HEK293 (cell line): ENCODE data around the gene DUSP15.

Experiments used
- CTCF ChIA-PET: fragments of 350-600 bp; formaldehyde crosslinking; extraction: SDS; loops from one replicate; lab custom pipeline; 2021; ENCODE audit warnings: antibody characterized with exemption; lab: Yijun Ruan, JAX
- POLR2A ChIA-PET: fragments of 300-600 bp; formaldehyde crosslinking; extraction: SDS; loops from one replicate; lab custom pipeline; 2020; ENCODE audit warnings: antibody characterized with exemption, inconsistent platforms; lab: Yijun Ruan, JAX
- H3K27ac ChIP-seq: fragments of 200-500 bp; sonication (Bioruptor generic); 2 replicates; pipeline ENCODE4 v1.5.1; 2014; ENCODE audit warnings: low read depth, low read length, control low read depth, inconsistent platforms; ENCODE audit errors: extremely low read depth
- H3K36me3 ChIP-seq, 2 experiments: fragments of 200-500 bp in 1 of 2; sonication (Bioruptor generic) in 1 of 2; 1 replicate in 1 of 2; 2 replicates in 1 of 2; pipeline ENCODE4 v1.5.1; 2014 to 2017; ENCODE audit warnings: inconsistent platforms in 2 of 2, low read length in 2 of 2; ENCODE audit not compliant: control insufficient read depth in 2 of 2, insufficient read depth in 1 of 2
- H3K4me1 ChIP-seq: fragments of 200-500 bp; sonication (Bioruptor generic); 2 replicates; pipeline ENCODE4 v1.5.1; 2014; ENCODE audit warnings: mild to moderate bottlenecking, low read length, inconsistent platforms; ENCODE audit not compliant: control insufficient read depth, insufficient read depth
- H3K4me3 ChIP-seq: 2 replicates; pipeline ENCODE4 v1.5.1; 2011; ENCODE audit warnings: low read depth, mild to moderate bottlenecking, control low read depth, low read length, moderate library complexity
- H3K9me3 ChIP-seq: fragments of 200-500 bp; sonication (Bioruptor generic); 2 replicates; pipeline ENCODE4 v1.5.1; 2014; ENCODE audit warnings: low read depth, low read length, inconsistent platforms; ENCODE audit not compliant: control insufficient read depth, insufficient read depth
- GLI4 ChIP-seq: fragments of 450-650 bp; formaldehyde crosslinking; IDR thresholded peaks from 2 replicates; pipeline ENCODE4 v1.5.1; 2016; ENCODE audit warnings: missing biosample characterization, missing genetic modification characterization
- PATZ1 ChIP-seq: fragments of 450-650 bp; formaldehyde crosslinking; IDR thresholded peaks from 2 replicates; pipeline ENCODE4 v1.5.1; 2016; ENCODE audit warnings: missing biosample characterization, missing genetic modification characterization
- PBX3 ChIP-seq: sonication (generic); formaldehyde crosslinking; IDR thresholded peaks from 2 replicates; pipeline ENCODE4 v1.8.1; 2022; ENCODE audit warnings: mild to moderate bottlenecking, moderate library complexity, missing genetic modification reagents
- SCRT1 ChIP-seq: fragments of 450-650 bp; formaldehyde crosslinking; IDR thresholded peaks from 2 replicates; pipeline ENCODE4 v1.5.1; 2016; ENCODE audit warnings: missing biosample characterization, missing genetic modification characterization, borderline replicate concordance
- TSHZ1 ChIP-seq: fragments of 450-650 bp; formaldehyde crosslinking; IDR thresholded peaks from 2 replicates; pipeline ENCODE4 v1.5.1; 2016; ENCODE audit warnings: missing biosample characterization, missing genetic modification characterization, borderline replicate concordance
- ZFP41 ChIP-seq: fragments of 450-650 bp; formaldehyde crosslinking; IDR thresholded peaks from 2 replicates; pipeline ENCODE4 v1.5.1; 2016; ENCODE audit warnings: missing biosample characterization, missing genetic modification characterization, borderline replicate concordance
- ZNF112 ChIP-seq: fragments of 450-650 bp; formaldehyde crosslinking; IDR thresholded peaks from 2 replicates; pipeline ENCODE4 v1.5.0; 2017; ENCODE audit warnings: missing biosample characterization, missing genetic modification characterization
- ZNF121 ChIP-seq: fragments of 450-650 bp; formaldehyde crosslinking; IDR thresholded peaks from 2 replicates; pipeline ENCODE4 v1.5.1; 2016; ENCODE audit warnings: missing biosample characterization, missing genetic modification characterization
- ZNF132 ChIP-seq: fragments of 450-650 bp; formaldehyde crosslinking; IDR thresholded peaks from 2 replicates; pipeline ENCODE4 v1.5.1; 2017; ENCODE audit warnings: missing biosample characterization, missing genetic modification characterization, borderline replicate concordance
- ZNF157 ChIP-seq: fragments of 450-650 bp; formaldehyde crosslinking; IDR thresholded peaks from 2 replicates; pipeline ENCODE4 v1.5.1; 2016; ENCODE audit warnings: missing biosample characterization, missing genetic modification characterization
- ZNF19 ChIP-seq: fragments of 450-650 bp; formaldehyde crosslinking; IDR thresholded peaks from 2 replicates; pipeline ENCODE4; 2016; ENCODE audit warnings: missing biosample characterization, missing genetic modification characterization, low read depth
- ZNF398 ChIP-seq: fragments of 450-650 bp; formaldehyde crosslinking; IDR thresholded peaks from 2 replicates; pipeline ENCODE4 v1.5.1; 2017; ENCODE audit warnings: missing biosample characterization, missing genetic modification characterization
- ZNF416 ChIP-seq: fragments of 450-650 bp; formaldehyde crosslinking; IDR thresholded peaks from 2 replicates; pipeline ENCODE4 v1.5.1; 2016; ENCODE audit warnings: missing biosample characterization, missing genetic modification characterization
- ZNF473 ChIP-seq: fragments of 450-650 bp; formaldehyde crosslinking; IDR thresholded peaks from 2 replicates; pipeline ENCODE4 v1.5.1; 2017; ENCODE audit warnings: missing biosample characterization, missing genetic modification characterization
- ZNF501 ChIP-seq: fragments of 450-650 bp; formaldehyde crosslinking; IDR thresholded peaks from 2 replicates; pipeline ENCODE4 v1.5.1; 2016; ENCODE audit warnings: missing biosample characterization, missing genetic modification characterization
- ZNF514 ChIP-seq: fragments of 450-650 bp; formaldehyde crosslinking; IDR thresholded peaks from 2 replicates; pipeline ENCODE4 v1.5.1; 2016; ENCODE audit warnings: missing biosample characterization, missing genetic modification characterization
- ZNF548 ChIP-seq: fragments of 450-650 bp; formaldehyde crosslinking; IDR thresholded peaks from 2 replicates; pipeline ENCODE4 v1.5.1; 2016; ENCODE audit warnings: missing biosample characterization, missing genetic modification characterization
- ZNF555 ChIP-seq: fragments of 450-650 bp; formaldehyde crosslinking; conservative IDR thresholded peaks from 2 replicates; pipeline ENCODE4 v1.5.1; 2017; ENCODE audit warnings: missing biosample characterization, mild to moderate bottlenecking, missing genetic modification characterization, inconsistent platforms
- ZNF561 ChIP-seq: fragments of 450-650 bp; IDR thresholded peaks from 2 replicates; pipeline ENCODE4 v1.5.1; 2018; ENCODE audit warnings: missing biosample characterization, missing genetic modification characterization, borderline replicate concordance
- ZNF571 ChIP-seq: fragments of 450-650 bp; formaldehyde crosslinking; IDR thresholded peaks from 2 replicates; pipeline ENCODE4 v1.5.0; 2017; ENCODE audit warnings: missing biosample characterization, missing genetic modification characterization
- ZNF580 ChIP-seq: fragments of 450-650 bp; formaldehyde crosslinking; IDR thresholded peaks from 2 replicates; pipeline ENCODE4 v1.5.1; 2016; ENCODE audit warnings: missing biosample characterization, missing genetic modification characterization
- ZNF596 ChIP-seq: fragments of 450-650 bp; IDR thresholded peaks from 2 replicates; pipeline ENCODE4 v1.5.0; 2018; ENCODE audit warnings: missing biosample characterization, mild to moderate bottlenecking, missing genetic modification characterization, moderate library complexity
- ZNF654 ChIP-seq: fragments of 450-650 bp; formaldehyde crosslinking; IDR thresholded peaks from 2 replicates; pipeline ENCODE4 v1.5.1; 2016; ENCODE audit warnings: low read depth, missing biosample characterization, missing genetic modification characterization

The DUSP15 gene

GRCh38 chr20:31827059-31827458 lies 43.3 kb downstream of the DUSP15 start:
- TF ChIP-seq ZNF473 (tag by site-specific recombination) (no peak), PATZ1 (tag by site-specific recombination) (no peak), ZNF112 (tag by site-specific recombination) (no peak), ZNF596 (tag by site-specific recombination) (no peak), ZNF654 (tag by site-specific recombination) (no peak), ZNF501 (tag by site-specific recombination) (no peak), PBX3 (CRISPR knock-in tag) (no peak), SCRT1 (tag by site-specific recombination) (no peak), ZNF571 (tag by site-specific recombination) (no peak), ZNF548 (tag by site-specific recombination) (no peak), ZNF398 (no peak), TSHZ1 (no peak), ZNF157 (tag by site-specific recombination) (no peak), ZNF555 (tag by site-specific recombination) (no peak), GLI4 (tag by site-specific recombination) (no peak), ZNF416 (tag by site-specific recombination) (no peak), ZNF561 (tag by site-specific recombination) (no peak), ZNF132 (tag by site-specific recombination) (no peak)
- CTCF ChIA-PET: interaction anchor here (1.1 to 1.2 kb wide), 2 partner anchors 20 to 24 kb away, joined by 5 to 6 read pairs; no protein-coding TSS in a partner anchor
- no peaks in the 10 kb centered on the region for H3K9me3 ChIP-seq
- POLR2A ChIA-PET: no interaction called here
- H3K4me1 ChIP-seq: no peaks in the 10 kb centered on the region
- no peaks in the 10 kb centered on the region for H3K36me3 ChIP-seq
- no peak overlapping the region for H3K27ac ChIP-seq
- no peak overlapping the region for H3K4me3 ChIP-seq

- Histone ChIP-seq H3K36me3 (no peaks in the 10 kb centered on the region), H3K4me3 (no peak overlapping the region), H3K9me3 (no peaks in the 10 kb centered on the region), H3K27ac (no peak overlapping the region), H3K4me1 (no peaks in the 10 kb centered on the region)
- CTCF ChIA-PET: interaction anchor here (0.9 to 4.1 kb wide), 2 partner anchors 21 to 205 kb away, joined by 3 to 54 read pairs; partner anchors contain the start of gene FOXS1
- TF ChIP-seq ZNF514 (tag by site-specific recombination): no peak
- TF ChIP-seq ZNF19 (tag by site-specific recombination): no peak
- no peak for TF ChIP-seq ZNF121
- TF ChIP-seq ZNF580 (tag by site-specific recombination): no peak
- TF ChIP-seq ZFP41 (tag by site-specific recombination): no peak
- TF ChIP-seq, all 188 proteins: peak for 0
- POLR2A ChIA-PET: no interaction called here
Measured at GRCh38 chr20:31826074-31826473, 44.3 kb downstream of the DUSP15 start.
